Hepatocyte (in vitro differentiated cells): Measurements from ENCODE around the gene CRYZ. TPM values are rescaled to one million over a fixed set of nuclear protein-coding genes. Genes with fewer than 3 reads are reported as not detected.
"Not testable (repeated sequence)": the region's sequence is repeated elsewhere in the genome, so short reads cannot be mapped to it uniquely, and the experiment has no call there.

Source experiments
- DNase-seq: peaks from one replicate; pipeline ENCODE4 v3.0.0-alpha.2; 2016; ENCODE audit warnings: low spot score
- H2AFZ ChIP-seq: fragments of 200-600 bp; sonication (generic); 2 replicates; pipeline ENCODE4 v1.6.0; 2016; ENCODE audit warnings: antibody characterized with exemption, mild to moderate bottlenecking
- H3K27ac ChIP-seq: fragments of 200-600 bp; sonication (generic); 2 replicates; pipeline ENCODE4 v1.5.1; 2016; ENCODE audit warnings: mild to moderate bottlenecking
- H3K27me3 ChIP-seq: fragments of 200-600 bp; sonication (generic); 2 replicates; pipeline ENCODE4 v1.6.1; 2016
- H3K36me3 ChIP-seq: fragments of 200-600 bp; sonication (generic); replicated peaks from 2 replicates; pipeline ENCODE4 v1.5.1; 2016; ENCODE audit warnings: low read depth; ENCODE audit not compliant: insufficient read depth
- H3K4me1 ChIP-seq: fragments of 200-600 bp; sonication (generic); 2 replicates; pipeline ENCODE4 v1.5.1; 2016; ENCODE audit warnings: mild to moderate bottlenecking, moderate library complexity; ENCODE audit not compliant: insufficient read depth
- H3K4me2 ChIP-seq: fragments of 200-600 bp; sonication (generic); 2 replicates; pipeline ENCODE4 v1.6.0; 2016
- H3K4me3 ChIP-seq: fragments of 200-600 bp; sonication (generic); 2 replicates; pipeline ENCODE4 v1.5.1; 2016; ENCODE audit warnings: mild to moderate bottlenecking
- H3K79me2 ChIP-seq: fragments of 200-600 bp; sonication (generic); 2 replicates; pipeline ENCODE4 v1.6.0; 2017; ENCODE audit warnings: mild to moderate bottlenecking
- H3K9me2 ChIP-seq: fragments of 200-600 bp; sonication (generic); replicated peaks from 2 replicates; pipeline ENCODE4 v1.6.0; 2017; ENCODE audit warnings: mild to moderate bottlenecking; ENCODE audit not compliant: insufficient read depth
- H3K9me3 ChIP-seq: fragments of 200-600 bp; sonication (generic); 2 replicates; pipeline ENCODE4 v1.5.1; 2016; ENCODE audit warnings: low read depth, mild to moderate bottlenecking
- H4K20me1 ChIP-seq: fragments of 200-600 bp; sonication (generic); 2 replicates; pipeline ENCODE4 v1.6.0; 2016; ENCODE audit warnings: mild to moderate bottlenecking; ENCODE audit not compliant: insufficient read depth, poor library complexity, severe bottlenecking
- EZH2 ChIP-seq: fragments of 200-600 bp; sonication (generic); IDR thresholded peaks from 2 replicates; pipeline ENCODE4 v1.6.1; 2016; ENCODE audit warnings: antibody characterized with exemption, mild to moderate bottlenecking, borderline replicate concordance
- EZH2phosphoT487 ChIP-seq: fragments of 200-600 bp; sonication (generic); IDR thresholded peaks from one replicate; pipeline ENCODE4 v1.6.1; 2018; ENCODE audit warnings: antibody characterized with exemption, mild to moderate bottlenecking, low read depth, moderate library complexity; ENCODE audit not compliant: unreplicated experiment, severe bottlenecking
- WGBS: methylation state at CpG from one replicate; pipeline ENCODE4 v1.1.6; 2016; ENCODE audit warnings: low lambda C conversion rate; ENCODE audit errors: missing lambda C conversion rate; 5-methylcytosine and 5-hydroxymethylcytosine counted together
- polyA plus RNA-seq: library from polyadenylated mRNA; unstranded; fragments of >200 nt; fragmentation: Nextera tagmentation; extraction: Ambion mirVana; gene quantifications from 2 replicates; pipeline ENCODE4 v1.2.1, GENCODE V29; 2016
- total RNA-seq: library from RNA; depleted of rRNA; stranded (reverse); fragments of >200 nt; gene quantifications from 2 replicates; pipeline ENCODE4 v1.2.3, GENCODE V29; 2014
- TF ChIP-seq, protein P1 (sequence below): fragments of 200-600 bp; sonication (generic); IDR thresholded peaks from 2 replicates; pipeline ENCODE4 v1.5.1; 2016; ENCODE audit warnings: antibody characterized with exemption, mild to moderate bottlenecking; ENCODE audit not compliant: poor library complexity

CRYZ gene
- total and polyA plus RNA-seq, 2 experiments from 2014 or later, result 1.8 to 3.5 TPM

DNA sequence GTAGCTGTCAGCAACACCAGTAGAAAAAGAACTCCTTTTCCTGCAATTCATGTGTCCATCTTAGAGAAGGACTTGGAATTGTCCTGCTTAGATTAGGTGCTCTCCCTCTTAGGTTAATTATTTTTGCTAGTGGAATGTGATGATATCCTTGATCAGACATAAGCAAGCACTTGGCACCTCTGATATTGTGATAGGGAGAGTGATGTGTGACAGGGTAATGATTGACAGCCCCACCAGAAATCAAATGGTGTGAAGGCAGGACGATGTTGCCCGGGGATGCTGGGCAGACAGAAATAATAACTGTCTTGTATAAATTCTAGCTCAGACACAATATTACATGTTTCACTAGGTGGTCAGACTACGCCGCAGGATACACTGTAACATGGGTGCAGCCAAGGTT, 4.5 kb upstream of the CRYZ start:
- Histone ChIP-seq H4K20me1 (no peaks in the 10 kb centered on the region), H3K27ac (no peak overlapping the region), H3K79me2 (no peaks in the 10 kb centered on the region), H2AFZ (no peak overlapping the region), H3K4me3 (no peak overlapping the region), H3K9me2 (no peaks in the 10 kb centered on the region), H3K36me3 (no peaks in the 10 kb centered on the region), H3K9me3 (no peaks in the 10 kb centered on the region), H3K27me3 (no peaks in the 10 kb centered on the region), H3K4me1 (no peaks in the 10 kb centered on the region), H3K4me2 (no peak overlapping the region)
- TF ChIP-seq EZH2 (no peak), EZH2phosphoT487 (no peak)
- TF ChIP-seq, protein P1, sequence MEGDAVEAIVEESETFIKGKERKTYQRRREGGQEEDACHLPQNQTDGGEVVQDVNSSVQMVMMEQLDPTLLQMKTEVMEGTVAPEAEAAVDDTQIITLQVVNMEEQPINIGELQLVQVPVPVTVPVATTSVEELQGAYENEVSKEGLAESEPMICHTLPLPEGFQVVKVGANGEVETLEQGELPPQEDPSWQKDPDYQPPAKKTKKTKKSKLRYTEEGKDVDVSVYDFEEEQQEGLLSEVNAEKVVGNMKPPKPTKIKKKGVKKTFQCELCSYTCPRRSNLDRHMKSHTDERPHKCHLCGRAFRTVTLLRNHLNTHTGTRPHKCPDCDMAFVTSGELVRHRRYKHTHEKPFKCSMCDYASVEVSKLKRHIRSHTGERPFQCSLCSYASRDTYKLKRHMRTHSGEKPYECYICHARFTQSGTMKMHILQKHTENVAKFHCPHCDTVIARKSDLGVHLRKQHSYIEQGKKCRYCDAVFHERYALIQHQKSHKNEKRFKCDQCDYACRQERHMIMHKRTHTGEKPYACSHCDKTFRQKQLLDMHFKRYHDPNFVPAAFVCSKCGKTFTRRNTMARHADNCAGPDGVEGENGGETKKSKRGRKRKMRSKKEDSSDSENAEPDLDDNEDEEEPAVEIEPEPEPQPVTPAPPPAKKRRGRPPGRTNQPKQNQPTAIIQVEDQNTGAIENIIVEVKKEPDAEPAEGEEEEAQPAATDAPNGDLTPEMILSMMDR, result no peak
- 72% methylated on average over 4 of the region's 4 CpGs for WGBS
- no peak for DNase-seq

DNA sequence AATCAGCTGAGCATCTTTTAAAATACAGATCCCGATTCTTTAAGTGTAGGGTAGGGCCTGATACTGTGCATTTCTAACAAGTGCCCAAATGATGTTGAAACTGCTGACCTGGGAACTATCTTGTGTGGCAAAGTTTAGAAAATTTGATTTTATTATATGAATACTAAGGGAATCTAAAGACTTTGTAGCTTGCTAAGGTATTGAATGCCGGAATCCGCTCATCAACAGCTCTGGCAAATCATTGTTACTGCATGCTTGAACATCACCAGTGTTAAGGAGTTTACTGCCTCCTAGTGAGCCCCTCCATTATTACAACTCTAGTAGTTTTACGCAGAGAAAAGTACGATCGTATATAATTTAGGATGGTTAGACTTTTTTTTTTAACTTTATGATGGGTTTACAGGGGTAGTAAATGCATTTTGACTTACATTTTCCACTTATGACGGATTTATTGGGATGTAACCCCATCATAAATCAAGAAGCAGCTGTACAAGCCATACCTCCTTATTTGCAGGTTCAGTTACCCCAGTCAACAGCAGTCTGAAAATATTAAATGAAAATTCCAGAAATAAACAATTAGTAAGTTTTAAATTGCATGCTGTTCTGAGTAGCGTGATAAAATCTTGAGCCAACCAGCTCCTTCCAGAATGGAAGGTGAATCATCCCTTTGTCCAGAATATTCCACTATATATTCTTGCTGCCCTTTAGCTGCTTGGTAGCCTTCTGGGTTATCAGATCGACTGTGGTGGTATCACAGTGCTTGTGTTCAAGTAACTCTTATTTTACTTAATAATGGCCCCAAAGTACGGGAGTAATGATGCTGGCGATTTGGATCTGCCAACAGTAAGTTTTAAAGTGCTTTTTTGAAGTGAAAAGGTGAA, 994 bp upstream of the CRYZ start:
- no peaks in the 10 kb centered on the region for H3K79me2 ChIP-seq
- 85% methylated on average over 11 of the region's 11 CpGs for WGBS

DNA sequence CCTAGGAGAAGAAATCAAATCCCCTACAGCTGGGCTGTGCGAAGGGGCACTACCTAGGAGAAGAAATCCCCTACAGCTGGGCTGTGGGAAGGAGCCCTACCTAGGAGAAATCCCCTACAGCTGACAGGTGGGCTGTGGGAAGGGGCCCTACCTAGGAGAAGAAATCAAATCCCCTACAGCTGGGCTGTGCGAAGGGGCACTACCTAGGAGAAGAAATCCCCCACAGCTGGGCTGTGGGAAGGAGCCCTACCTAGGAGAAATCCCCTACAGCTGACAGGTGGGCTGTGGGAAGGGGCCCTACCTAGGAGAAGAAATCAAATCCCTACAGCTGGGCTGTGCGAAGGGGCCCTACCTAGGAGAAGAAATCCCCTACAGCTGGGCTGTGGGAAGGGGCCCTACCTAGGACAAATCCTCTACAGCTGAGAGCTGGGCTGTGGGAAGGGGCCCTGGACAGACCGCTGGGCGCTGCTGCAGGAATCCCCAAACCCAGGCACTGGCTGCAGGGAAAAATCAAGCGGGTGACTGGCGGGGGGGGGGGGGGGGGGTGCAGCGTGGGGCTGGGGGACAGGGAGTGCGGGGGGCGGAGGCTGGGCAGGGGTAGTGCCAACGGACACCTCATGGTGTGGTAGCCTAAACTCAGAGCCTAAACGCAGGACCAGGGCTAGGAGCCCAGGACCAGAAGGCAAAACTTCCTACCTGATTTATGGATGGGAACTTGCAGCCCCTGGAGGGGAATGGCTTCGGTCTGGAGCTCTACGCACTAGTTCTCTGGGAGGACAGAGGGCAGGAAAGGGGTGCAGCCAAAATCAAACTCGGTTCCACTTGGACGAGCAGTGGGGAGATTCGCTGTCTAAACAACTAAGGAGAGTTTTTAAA, 541 bp downstream of the CRYZ start:
- DNase-seq, H4K20me1 ChIP-seq, H3K36me3 ChIP-seq, H3K4me3 ChIP-seq, H2AFZ ChIP-seq, H3K27me3 ChIP-seq, H3K9me3 ChIP-seq, H3K79me2 ChIP-seq, H3K9me2 ChIP-seq: not testable (repeated sequence)
- H3K27ac ChIP-seq, result peak overlapping the region; percentile 91
- 87% methylated on average over 11 of the region's 17 CpGs for WGBS
- H3K4me1 ChIP-seq, result peaks cover 14% of the 10 kb centered on the region
- peak overlapping the region; percentile 61 for H3K4me2 ChIP-seq

More for the DNA sequence above, 994 bp upstream of the CRYZ start:
- Histone ChIP-seq H4K20me1 (no peaks in the 10 kb centered on the region), H3K27me3 (no peaks in the 10 kb centered on the region), H3K9me3 (no peaks in the 10 kb centered on the region), H3K27ac (no peak overlapping the region), H3K4me1 (peaks cover 14% of the 10 kb centered on the region), H3K36me3 (no peaks in the 10 kb centered on the region), H3K4me3 (no peak overlapping the region), H2AFZ (no peak overlapping the region), H3K4me2 (no peak overlapping the region), H3K9me2 (no peaks in the 10 kb centered on the region)
- TF ChIP-seq EZH2phosphoT487, result no peak
- TF ChIP-seq, protein P1, result peak; percentile 45
- DNase-seq, result no peak
